HG02763 (cell line): ENCODE results near the gene APOE.
"Not testable (repeated sequence)": the region's sequence is repeated elsewhere in the genome, so short reads cannot be mapped to it uniquely, and the experiment has no call there.

Source experiments
- ATAC-seq: cut with Tn5 transposase; IDR thresholded peaks from one replicate; pipeline ENCODE4 v1.9.1; 2021; ENCODE audit warnings: mild to moderate bottlenecking, moderate library complexity; ENCODE audit not compliant: unreplicated experiment

Gene APOE

DNA sequence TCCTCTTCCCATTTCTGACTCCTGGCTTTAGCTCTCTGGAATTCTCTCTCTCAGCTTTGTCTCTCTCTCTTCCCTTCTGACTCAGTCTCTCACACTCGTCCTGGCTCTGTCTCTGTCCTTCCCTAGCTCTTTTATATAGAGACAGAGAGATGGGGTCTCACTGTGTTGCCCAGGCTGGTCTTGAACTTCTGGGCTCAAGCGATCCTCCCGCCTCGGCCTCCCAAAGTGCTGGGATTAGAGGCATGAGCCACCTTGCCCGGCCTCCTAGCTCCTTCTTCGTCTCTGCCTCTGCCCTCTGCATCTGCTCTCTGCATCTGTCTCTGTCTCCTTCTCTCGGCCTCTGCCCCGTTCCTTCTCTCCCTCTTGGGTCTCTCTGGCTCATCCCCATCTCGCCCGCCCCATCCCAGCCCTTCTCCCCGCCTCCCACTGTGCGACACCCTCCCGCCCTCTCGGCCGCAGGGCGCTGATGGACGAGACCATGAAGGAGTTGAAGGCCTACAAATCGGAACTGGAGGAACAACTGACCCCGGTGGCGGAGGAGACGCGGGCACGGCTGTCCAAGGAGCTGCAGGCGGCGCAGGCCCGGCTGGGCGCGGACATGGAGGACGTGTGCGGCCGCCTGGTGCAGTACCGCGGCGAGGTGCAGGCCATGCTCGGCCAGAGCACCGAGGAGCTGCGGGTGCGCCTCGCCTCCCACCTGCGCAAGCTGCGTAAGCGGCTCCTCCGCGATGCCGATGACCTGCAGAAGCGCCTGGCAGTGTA, 2.7 kb downstream of the APOE start:
- ATAC-seq = no peak

DNA sequence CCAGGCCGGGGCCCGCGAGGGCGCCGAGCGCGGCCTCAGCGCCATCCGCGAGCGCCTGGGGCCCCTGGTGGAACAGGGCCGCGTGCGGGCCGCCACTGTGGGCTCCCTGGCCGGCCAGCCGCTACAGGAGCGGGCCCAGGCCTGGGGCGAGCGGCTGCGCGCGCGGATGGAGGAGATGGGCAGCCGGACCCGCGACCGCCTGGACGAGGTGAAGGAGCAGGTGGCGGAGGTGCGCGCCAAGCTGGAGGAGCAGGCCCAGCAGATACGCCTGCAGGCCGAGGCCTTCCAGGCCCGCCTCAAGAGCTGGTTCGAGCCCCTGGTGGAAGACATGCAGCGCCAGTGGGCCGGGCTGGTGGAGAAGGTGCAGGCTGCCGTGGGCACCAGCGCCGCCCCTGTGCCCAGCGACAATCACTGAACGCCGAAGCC, 3.3 kb downstream of the APOE start:
- ATAC-seq = no peak

DNA sequence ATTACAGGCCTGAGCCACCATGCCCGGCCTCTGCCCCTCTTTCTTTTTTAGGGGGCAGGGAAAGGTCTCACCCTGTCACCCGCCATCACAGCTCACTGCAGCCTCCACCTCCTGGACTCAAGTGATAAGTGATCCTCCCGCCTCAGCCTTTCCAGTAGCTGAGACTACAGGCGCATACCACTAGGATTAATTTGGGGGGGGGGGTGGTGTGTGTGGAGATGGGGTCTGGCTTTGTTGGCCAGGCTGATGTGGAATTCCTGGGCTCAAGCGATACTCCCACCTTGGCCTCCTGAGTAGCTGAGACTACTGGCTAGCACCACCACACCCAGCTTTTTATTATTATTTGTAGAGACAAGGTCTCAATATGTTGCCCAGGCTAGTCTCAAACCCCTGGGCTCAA, 4.2 kb downstream of the APOE start:
- no peak for ATAC-seq

DNA sequence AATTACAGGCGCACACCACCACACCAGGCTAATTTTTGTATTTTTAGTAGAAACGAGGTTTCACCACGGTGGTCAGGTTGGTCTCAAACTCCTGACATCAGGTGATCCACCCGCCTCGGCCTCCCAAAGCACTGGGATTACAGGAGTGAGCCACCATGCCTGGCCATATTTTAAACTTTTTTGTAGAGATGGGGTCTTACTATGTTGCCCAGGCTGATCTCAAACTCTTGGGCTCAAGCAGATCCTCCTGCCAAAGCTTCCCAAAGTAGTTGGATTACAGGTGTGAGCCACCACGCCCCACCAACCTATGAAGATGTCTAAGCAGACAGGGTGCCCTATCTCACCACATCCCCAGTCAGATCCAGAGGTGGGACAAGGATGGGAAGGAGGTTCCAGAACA, 6.3 kb downstream of the APOE start:
- ATAC-seq = not testable (repeated sequence)

DNA sequence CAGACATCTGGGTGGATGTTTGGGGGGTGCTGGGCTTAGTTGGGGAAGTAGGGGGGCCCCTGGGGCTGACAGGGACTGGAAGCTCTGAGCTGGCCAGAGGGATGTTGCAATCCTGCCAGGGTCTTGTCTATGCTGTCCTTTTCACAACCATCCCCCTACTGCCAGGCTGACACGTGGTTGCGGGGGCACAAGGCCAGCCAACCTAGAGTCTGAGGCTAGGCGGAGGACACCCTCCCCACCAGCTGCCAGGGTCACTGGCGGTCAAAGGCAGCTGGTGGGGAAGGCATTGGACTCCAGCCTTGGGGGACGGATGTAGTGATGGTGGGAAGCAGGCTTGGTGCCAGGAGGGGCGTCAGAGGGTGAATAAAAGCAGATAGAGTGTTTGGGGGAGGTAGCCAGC, 7.3 kb downstream of the APOE start:
- ATAC-seq = no peak

DNA sequence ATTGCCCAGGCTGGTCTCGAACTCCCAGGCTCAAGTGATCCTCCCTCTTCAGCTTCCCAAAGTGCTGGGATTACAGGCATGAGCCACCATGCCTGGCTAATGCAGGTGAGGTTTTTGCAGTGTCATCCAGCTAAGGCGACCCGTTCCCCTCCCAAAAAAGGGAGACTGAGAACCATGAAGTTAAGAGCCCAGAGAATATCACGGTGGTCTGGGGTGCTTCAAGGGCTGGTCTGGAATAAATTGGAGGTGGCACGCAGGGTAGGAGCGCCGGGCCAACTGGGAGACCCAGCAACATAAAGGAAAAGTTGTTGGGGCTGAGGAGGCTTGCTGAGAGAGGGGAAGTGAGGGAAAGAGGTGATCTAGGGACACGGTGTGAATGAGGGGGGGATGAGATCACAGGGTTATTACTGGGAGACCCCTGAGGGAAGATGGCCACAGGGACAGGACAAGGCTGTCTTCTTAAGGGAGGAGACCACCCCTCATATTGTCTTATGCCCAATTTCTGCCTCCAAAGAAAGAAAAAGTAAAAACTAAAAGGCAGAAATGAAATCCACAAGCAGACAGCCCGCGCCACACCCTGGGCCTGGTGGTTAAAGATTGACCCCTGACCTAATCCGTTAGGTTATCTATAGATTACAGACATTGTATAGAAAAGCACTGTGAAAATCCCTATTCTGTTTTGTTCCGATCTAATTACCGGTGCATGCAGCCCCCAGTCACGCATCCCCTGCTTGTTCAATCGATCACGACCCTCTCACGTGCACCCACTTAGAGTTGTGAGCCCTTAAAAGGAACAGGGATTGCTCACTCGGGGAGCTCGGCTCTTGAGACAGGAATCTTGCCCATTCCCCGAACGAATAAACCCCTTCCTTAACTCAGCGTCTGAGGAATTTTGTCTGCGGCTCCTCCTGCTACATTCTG, 8.2 kb downstream of the APOE start:
- not testable (repeated sequence) for ATAC-seq

DNA sequence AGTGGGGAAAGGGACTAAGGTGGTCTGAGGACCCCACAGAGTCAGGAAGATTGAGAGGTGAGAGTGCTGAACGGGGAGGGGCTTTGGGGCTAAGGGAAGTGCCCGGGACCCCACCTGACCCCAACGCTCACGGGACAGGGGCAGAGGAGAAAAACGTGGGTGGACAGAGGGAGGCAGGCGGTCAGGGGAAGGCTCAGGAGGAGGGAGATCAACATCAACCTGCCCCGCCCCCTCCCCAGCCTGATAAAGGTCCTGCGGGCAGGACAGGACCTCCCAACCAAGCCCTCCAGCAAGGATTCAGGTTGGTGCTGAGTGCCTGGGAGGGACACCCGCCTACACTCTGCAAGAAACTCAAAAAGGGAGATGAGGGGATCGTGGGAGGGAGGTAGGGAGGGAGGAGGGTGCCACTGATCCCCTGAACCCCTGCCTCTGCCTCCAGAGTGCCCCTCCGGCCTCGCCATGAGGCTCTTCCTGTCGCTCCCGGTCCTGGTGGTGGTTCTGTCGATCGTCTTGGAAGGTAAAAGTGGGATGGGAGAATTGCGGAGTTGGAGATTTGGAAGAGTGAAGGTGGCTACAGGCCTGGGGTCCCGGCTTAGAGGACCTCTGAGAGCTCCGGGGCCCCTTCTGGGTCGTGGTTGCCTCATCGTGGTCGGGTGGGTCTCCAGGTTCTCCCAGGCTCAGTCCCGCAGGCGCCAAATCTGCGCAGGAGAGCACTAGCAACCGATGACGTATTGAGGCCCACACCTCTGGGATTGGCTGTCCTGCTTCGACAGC, 9.0 kb downstream of the APOE start, which contains the start of gene APOC1:
TSS of gene APOC1 (plus strand) at position 176 of the 774 bp plus-strand sequence. CDS start at position 460, 284 bp downstream.
- ATAC-seq = peak; percentile 80

DNA sequence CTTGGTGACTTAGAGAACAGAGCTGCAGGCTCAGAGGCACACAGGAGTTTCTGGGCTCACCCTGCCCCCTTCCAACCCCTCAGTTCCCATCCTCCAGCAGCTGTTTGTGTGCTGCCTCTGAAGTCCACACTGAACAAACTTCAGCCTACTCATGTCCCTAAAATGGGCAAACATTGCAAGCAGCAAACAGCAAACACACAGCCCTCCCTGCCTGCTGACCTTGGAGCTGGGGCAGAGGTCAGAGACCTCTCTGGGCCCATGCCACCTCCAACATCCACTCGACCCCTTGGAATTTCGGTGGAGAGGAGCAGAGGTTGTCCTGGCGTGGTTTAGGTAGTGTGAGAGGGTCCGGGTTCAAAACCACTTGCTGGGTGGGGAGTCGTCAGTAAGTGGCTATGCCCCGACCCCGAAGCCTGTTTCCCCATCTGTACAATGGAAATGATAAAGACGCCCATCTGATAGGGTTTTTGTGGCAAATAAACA, 18.7 kb downstream of the APOE start:
- no peak for ATAC-seq

DNA sequence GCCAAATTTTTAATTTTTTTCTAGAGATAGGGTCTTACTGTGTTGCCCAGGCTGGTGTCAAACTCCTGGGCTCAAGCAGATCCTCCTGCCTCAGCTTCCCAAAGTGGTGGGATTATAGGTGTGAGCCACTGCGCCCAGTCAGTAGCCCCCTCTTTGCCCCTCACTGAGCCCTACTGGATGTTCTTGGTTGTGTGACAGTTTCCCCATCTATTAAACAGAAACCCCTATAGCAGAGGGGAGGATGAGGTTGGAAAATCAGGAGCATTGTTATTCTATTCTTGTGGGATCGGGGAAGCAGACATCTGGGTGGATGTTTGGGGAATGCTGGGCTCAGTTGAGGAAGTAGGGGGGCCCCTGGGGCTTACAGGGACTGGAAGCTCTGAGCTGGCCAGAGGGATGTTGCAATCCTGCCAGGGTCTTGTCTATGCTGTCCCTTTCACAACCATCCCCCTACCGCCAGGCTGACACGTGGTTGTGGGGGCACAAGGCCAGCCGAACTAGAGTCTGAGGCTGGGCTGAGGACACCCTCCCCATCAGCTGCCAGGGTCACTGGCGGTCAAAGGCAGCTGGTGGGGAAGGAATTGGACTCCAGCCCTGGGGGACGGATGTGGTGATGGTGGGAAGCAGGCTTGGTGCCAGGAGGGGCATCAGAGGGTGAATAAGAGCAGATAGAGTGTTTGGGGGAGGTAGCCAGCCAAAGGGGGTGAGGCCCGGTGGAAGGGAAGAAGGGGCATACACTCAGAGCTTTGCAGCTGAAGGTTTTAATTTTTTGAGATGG, 19.7 kb downstream of the APOE start:
- ATAC-seq = no peak

DNA sequence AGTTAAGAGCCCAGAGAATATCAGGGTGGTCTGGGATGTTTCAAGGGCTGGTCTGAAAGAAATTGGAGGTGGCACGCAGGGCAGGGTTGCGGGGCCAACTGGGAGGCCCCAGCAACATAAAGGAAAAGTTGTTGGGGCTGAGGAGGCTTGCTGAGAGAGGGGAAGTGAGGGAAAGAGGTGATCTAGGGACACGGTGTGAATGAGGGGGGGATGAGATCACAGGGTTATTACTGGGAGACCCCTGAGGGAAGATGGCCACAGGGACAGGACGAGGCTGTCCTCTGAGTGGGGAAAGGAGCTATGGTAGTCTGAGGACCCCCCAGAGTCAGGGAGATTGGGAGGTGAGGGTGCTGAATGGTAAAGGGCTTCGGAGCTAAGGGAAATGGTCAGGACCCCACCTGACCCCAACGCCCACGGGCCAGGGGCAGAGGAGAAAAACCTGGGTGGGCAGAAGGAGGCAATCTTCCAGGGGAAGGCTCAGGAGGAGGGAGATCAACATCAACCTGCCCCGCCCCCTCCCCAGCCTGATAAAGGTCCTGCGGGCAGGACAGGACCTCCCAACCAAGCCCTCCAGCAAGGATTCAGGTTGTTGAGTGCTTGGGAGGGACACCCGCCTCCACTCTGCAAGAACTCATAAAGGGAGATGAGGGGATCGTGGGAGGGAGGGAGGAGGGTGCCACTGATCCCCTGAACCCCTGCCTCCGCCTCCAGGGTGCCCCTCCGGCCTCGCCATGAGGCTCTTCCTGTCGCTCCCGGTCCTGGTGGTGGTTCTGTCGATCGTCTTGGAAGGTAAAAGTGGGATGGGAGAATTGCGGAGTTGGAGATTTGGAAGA, 20.9 kb downstream of the APOE start:
- not testable (repeated sequence) for ATAC-seq

DNA sequence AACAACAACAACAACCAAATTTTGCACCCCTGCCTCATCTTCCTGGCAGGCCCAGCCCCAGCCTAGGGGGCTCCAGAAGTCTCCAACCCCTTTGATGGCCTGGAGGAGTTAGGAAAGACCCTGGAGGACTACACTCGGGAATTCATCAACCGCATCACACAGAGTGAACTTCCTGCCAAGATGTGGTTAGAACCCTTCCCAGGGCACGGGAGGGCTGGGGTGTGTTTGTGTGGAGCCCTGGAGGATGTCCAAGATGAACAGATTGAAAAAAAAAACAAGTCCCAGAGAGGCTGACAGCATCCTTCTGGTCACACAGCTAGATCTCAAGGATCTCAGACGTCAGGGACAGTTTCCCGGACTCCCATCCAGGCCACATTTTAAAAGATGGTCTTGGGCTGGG, 22.1 kb downstream of the APOE start:
- no peak for ATAC-seq

DNA sequence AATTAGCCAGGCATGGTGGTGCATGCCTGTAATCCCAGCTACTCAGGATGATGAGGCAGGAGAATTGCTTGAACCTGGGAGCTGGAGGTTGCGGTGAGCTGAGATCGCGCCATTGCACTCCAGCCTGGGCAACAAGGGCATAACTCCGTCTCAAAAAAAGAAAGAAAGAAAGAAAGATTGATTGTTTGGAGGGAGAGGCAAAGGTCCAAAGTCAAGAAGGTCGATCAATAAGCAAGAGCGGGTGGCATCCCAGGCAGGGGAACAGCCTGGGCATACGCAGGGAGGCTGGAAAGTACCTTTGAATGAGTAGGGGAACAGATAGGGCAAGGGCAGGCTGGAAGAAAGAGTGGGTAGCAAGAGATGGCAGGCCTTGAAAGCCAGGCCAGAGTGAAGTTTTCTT, 24.5 kb downstream of the APOE start:
- ATAC-seq = no peak

DNA sequence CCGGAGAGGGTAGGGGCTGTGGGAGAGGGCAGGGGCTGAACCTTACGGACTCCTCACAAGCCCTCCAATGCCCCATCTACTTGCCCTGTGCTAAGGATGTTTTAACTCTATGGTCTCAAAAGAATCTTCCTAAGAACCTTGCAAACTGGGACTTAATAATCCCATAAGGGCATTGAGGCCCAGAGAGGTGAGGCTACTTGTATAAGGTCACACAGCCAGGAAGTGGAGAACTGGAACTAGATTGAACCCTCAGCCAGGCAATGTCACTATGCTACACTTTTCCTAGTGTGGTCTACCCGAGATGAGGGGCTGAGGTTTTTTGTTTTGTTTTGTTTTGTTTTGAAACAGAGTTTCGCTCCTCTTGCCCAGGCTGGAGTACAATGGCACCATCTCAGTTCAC, 25.9 kb downstream of the APOE start:
- no peak for ATAC-seq

DNA sequence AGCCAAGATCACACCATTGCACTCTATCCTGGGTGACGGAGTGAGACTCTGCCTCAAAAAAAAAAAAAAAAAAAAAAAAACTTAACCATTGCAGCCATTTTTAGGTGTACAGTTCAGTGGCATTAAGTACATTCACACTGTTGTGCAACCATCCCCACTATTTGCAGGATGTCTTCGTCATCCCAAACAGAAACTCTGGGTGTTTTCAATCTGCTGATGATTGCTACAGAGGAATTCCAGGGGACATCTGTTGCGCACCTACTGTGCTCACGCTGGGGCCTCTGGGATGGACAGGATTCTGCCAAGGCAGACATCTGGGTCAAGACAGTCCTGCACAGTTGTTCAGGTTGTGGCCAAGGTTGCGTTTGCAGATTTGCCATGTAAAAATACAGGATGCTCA, 34.1 kb downstream of the APOE start:
- ATAC-seq = no peak

DNA sequence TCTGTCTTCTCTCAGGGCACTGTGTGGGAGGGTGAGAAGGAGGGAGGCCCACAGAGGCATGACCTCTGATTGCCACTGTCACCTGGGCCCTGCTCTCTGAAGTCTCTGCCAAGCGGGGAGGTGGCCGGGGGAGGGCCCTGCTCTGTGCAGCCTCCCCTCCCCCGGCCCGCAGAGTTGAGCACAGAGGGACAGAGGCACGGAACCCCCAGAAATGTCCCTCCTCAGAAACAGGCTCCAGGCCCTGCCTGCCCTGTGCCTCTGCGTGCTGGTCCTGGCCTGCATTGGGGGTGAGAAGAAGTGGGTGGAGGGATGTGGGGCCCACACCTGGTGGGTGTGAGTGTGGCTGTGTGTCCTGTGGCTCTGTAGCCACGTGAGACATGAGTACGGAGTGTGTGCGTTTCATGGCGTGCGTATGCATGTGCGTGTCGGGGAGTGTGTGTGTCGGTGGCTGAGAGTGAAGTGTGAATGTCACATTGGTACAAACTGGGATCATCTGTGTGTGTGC, 36.5 kb downstream of the APOE start, which contains the start of gene APOC4:
TSS of gene APOC4 (plus strand) at position 171 of the 505 bp plus-strand sequence. CDS start at position 212, 41 bp downstream.
- no peak for ATAC-seq

DNA sequence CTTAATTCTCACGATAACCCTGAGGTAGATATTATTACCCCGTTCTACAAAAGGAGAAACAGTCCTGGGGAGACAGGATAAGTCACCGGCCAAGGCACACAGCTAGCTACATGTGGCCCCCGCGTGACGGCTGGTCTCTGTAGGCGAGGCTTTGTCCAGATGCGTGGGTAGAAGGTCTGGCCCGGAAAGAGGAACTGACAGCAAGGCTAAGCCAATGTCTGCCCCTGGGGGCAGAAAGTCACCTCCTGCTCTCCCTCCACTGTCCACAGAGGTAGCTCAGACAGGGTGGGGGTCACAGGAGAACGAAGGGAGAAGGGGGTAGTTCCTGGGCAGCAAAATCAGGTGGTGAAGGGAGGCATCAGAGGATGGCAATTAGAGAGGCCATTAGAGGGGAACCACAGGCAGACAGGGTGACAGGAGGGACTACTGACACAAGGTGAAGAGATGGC, 38.2 kb downstream of the APOE start:
- peak; percentile 66 for ATAC-seq

DNA sequence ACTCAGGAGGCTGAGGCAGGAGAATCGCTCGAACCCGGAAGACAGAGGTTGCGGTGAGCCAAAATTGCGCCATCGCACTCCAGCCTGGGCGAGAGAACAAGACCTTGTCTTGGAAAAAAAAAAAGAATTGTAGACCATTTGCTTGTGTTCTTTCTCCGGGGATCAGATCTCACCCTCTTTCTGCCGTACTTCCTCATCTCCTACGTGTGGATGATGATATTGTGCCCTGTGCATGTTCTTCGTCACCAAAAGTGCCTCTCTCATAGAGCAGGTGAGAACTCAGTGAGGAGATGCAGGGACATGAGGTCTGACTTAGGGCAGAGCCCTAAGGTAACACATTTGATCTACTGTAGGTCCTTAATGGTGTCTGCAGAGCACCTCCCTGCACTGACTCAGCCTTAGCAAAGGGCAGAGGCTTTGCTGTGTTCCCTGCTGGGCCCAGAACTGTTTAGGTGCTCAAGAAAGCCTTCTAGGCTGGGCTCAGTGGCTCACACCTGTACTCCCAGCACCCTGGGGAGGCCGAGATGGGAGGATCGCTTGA, 41.5 kb downstream of the APOE start:
- ATAC-seq = no peak

DNA sequence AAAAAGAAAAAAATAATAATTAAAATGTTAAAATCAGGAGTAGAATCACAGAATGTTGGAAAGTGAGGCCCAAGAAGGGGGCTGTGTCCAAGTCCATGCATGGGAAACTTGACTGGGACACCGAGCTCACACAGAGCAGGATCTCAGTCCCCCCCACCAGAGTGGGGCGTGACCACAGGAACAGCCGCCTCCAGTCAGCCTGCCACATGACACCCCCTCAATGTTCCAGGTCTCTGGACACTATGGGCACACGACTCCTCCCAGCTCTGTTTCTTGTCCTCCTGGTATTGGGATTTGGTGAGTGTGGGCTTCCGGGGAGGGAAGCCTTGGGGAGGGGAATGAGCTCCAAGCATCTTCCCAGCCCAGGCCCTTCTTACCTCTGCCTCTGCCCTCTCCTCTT, 42.6 kb downstream of the APOE start:
- ATAC-seq = no peak
